ENCODE results near the gene NPHP4.

DNA sequence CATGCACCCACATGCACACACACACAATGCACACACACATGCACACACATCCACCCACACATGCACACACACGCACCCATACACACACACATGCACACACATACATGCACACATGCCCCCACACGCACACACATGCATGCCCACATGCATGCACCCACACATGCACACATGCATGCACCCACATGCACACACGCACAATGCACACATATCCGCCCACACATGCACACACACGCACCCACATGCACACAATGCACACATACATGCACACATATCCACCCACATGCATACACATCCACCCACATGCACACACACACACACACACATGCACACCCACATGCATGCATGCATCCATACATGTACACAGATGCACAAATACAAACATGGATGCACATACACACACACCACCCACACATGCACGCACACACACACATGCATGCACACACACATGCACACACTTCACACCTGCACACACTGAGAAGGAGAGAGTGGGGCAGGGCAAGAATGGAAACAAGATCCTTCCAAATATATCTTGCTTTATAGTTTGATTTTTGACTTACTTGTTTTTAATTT, 123.2 kb downstream of the NPHP4 start:
- TF ChIP-seq TEAD4 (CRISPR knock-in tag; IDR thresholded peaks at IDR 0.05) (no peak), CTCF (IDR thresholded peaks at IDR 0.05) (no peak), ZNF281 (CRISPR knock-in tag; IDR thresholded peaks at IDR 0.05) (no peak), CREB1 (CRISPR knock-in tag; IDR thresholded peaks at IDR 0.05) (no peak), ETV6 (CRISPR knock-in tag; IDR thresholded peaks at IDR 0.05) (no peak), USF1 (CRISPR knock-in tag; IDR thresholded peaks at IDR 0.05) (no peak), FOXK1 (CRISPR knock-in tag; IDR thresholded peaks at IDR 0.05) (no peak), ATF3 (CRISPR knock-in tag; conservative IDR thresholded peaks at IDR 0.05) (no peak), ZNF121 (CRISPR knock-in tag; IDR thresholded peaks at IDR 0.05) (no peak)
- TF ChIP-seq, protein P1, sequence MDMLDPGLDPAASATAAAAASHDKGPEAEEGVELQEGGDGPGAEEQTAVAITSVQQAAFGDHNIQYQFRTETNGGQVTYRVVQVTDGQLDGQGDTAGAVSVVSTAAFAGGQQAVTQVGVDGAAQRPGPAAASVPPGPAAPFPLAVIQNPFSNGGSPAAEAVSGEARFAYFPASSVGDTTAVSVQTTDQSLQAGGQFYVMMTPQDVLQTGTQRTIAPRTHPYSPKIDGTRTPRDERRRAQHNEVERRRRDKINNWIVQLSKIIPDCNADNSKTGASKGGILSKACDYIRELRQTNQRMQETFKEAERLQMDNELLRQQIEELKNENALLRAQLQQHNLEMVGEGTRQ (CRISPR knock-in tag; IDR thresholded peaks at IDR 0.05) = no peak
- TF ChIP-seq, protein P2, sequence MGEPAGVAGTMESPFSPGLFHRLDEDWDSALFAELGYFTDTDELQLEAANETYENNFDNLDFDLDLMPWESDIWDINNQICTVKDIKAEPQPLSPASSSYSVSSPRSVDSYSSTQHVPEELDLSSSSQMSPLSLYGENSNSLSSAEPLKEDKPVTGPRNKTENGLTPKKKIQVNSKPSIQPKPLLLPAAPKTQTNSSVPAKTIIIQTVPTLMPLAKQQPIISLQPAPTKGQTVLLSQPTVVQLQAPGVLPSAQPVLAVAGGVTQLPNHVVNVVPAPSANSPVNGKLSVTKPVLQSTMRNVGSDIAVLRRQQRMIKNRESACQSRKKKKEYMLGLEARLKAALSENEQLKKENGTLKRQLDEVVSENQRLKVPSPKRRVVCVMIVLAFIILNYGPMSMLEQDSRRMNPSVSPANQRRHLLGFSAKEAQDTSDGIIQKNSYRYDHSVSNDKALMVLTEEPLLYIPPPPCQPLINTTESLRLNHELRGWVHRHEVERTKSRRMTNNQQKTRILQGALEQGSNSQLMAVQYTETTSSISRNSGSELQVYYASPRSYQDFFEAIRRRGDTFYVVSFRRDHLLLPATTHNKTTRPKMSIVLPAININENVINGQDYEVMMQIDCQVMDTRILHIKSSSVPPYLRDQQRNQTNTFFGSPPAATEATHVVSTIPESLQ (CRISPR knock-in tag; IDR thresholded peaks at IDR 0.05) = no peak
